B cell (primary cell): ENCODE measurements around the gene CAPN9. TPM values are rescaled to one million over a fixed set of nuclear protein-coding genes. Genes with fewer than 3 reads are reported as not detected.

Experiments
- ATAC-seq: fragments of 200-7000 bp; cut with Tn5 transposase; one replicate; pipeline ENCODE4 v1.10.0; 2021; ENCODE audit warnings: low read depth, mild to moderate bottlenecking, moderate number of reproducible peaks, moderate library complexity
- CTCF ChIA-PET: fragments of 350-600 bp; sonication (Branson Sonifier 250); formaldehyde crosslinking; loops from one replicate; lab custom pipeline; 2021; ENCODE audit warnings: antibody characterized with exemption, inconsistent platforms; lab: Charles Lee
- POLR2A ChIA-PET: fragments of 350-600 bp; sonication (Branson Sonifier 250); formaldehyde crosslinking; loops from one replicate; lab custom pipeline; 2021; ENCODE audit warnings: antibody characterized with exemption; lab: Charles Lee
- DNase-seq: peaks from one replicate; pipeline ENCODE4 v3.0.0; 2013
- H2AFZ ChIP-seq: 2 replicates; pipeline ENCODE4 v1.6.1; 2012; ENCODE audit warnings: mild to moderate bottlenecking, low read depth, low read length; ENCODE audit not compliant: insufficient read depth, poor library complexity, severe bottlenecking
- H3K27ac ChIP-seq, 2 donors: 1 replicate in 1 of 2; 2 replicates in 1 of 2; pipeline ENCODE4 v1.5.1; 2012 to 2013; ENCODE audit warnings: low read length in 2 of 2, mild to moderate bottlenecking in 2 of 2, moderate library complexity in 1 of 2
- H3K27me3 ChIP-seq, 4 experiments: fragments of 200-600 bp in 1 of 4; sonication (generic) in 1 of 4; replicated peaks in 1 of 4; 1 replicate in 2 of 4; 2 replicates in 2 of 4; pipeline versions ENCODE4 v1.6.1 to v1.7.0; 2013 to 2016; ENCODE audit warnings: low read length in 3 of 4, mild to moderate bottlenecking in 2 of 4, mixed read lengths in 1 of 4, moderate library complexity in 1 of 4; ENCODE audit not compliant: insufficient read depth in 4 of 4, control insufficient read depth in 3 of 4; ENCODE audit errors: control extremely low read depth in 1 of 4
- H3K36me3 ChIP-seq, 2 experiments: replicated peaks in 1 of 2; 1 replicate in 1 of 2; 2 replicates in 1 of 2; pipeline versions ENCODE4 v1.6.1 to v1.7.1; 2013; ENCODE audit warnings: low read length in 1 of 2; ENCODE audit not compliant: insufficient read depth in 2 of 2, control insufficient read depth in 1 of 2; ENCODE audit errors: control extremely low read depth in 1 of 2, extremely low read depth in 1 of 2
- H3K4me1 ChIP-seq, 2 donors: fragments of 200-600 bp in 1 of 2; sonication (generic) in 1 of 2; 1 replicate in 1 of 2; 2 replicates in 1 of 2; pipeline versions ENCODE4 v1.5.1 to v1.6.1; 2013 to 2017; ENCODE audit warnings: low read length in 2 of 2; ENCODE audit not compliant: control insufficient read depth in 2 of 2, insufficient read depth in 2 of 2
- H3K4me2 ChIP-seq: replicated peaks from 2 replicates; pipeline ENCODE3; 2012; ENCODE audit warnings: mild to moderate bottlenecking, low read depth, low read length; ENCODE audit not compliant: poor library complexity, severe bottlenecking
- H3K4me3 ChIP-seq, 5 experiments: fragments of 200-600 bp in 1 of 5; sonication (generic) in 1 of 5; 1 replicate in 3 of 5; 2 replicates in 2 of 5; pipeline versions ENCODE4 v1.5.1 to v1.7.0; 2011 to 2016; ENCODE audit warnings: low read length in 4 of 5, mild to moderate bottlenecking in 4 of 5, low read depth in 2 of 5, control low read depth in 1 of 5, moderate library complexity in 1 of 5; ENCODE audit not compliant: insufficient read depth in 1 of 5; ENCODE audit errors: control extremely low read depth in 1 of 5, extremely low read depth in 1 of 5
- H3K79me2 ChIP-seq: fragments of 200-600 bp; sonication (generic); one replicate; pipeline ENCODE4 v1.6.0; 2016; ENCODE audit warnings: low read length; ENCODE audit not compliant: control insufficient read depth, insufficient read depth
- H3K9ac ChIP-seq: fragments of 200-600 bp; sonication (generic); 2 replicates; pipeline ENCODE4 v1.6.1; 2017; ENCODE audit warnings: mild to moderate bottlenecking, low read length, moderate library complexity
- H3K9me3 ChIP-seq, 3 donors: one replicate each; pipeline versions ENCODE4 v1.6.1 to v1.7.1; 2013; ENCODE audit warnings: low read length in 2 of 3; ENCODE audit not compliant: control insufficient read depth in 2 of 3, insufficient read depth in 1 of 3; ENCODE audit errors: control extremely low read depth in 1 of 3
- H4K20me1 ChIP-seq: 2 replicates; pipeline ENCODE4 v1.6.0; 2012; ENCODE audit warnings: mild to moderate bottlenecking, low read length; ENCODE audit not compliant: insufficient read depth, control insufficient read depth, poor library complexity, severe bottlenecking
- H3K27ac Mint-ChIP-seq: one replicate; pipeline ENCODE4 v1.8.0; 2021; ENCODE audit warnings: mixed read lengths
- H3K27me3 Mint-ChIP-seq: one replicate; pipeline ENCODE4 v1.8.0; 2021; ENCODE audit warnings: mixed read lengths
- H3K4me1 Mint-ChIP-seq: one replicate; pipeline ENCODE4 v1.8.0; 2021; ENCODE audit warnings: mixed read lengths
- H3K4me3 Mint-ChIP-seq: one replicate; pipeline ENCODE4 v1.8.0; 2021; ENCODE audit warnings: mixed read lengths
- H3K9me3 Mint-ChIP-seq: one replicate; pipeline ENCODE4 v1.8.0; 2022; ENCODE audit warnings: mixed read lengths; ENCODE audit not compliant: insufficient read depth
- CTCF ChIP-seq: fragments of 200-600 bp; IDR thresholded peaks from one replicate; pipeline ENCODE4 v1.8.0; 2022; ENCODE audit warnings: antibody characterized with exemption, mild to moderate bottlenecking
- EZH2 ChIP-seq: IDR thresholded peaks from 2 replicates; pipeline ENCODE4 v1.6.1; 2012; ENCODE audit warnings: borderline replicate concordance, low read depth, mild to moderate bottlenecking, moderate library complexity, low read length; ENCODE audit not compliant: insufficient read depth, poor library complexity, severe bottlenecking
- WGBS: methylation state at CpG from one replicate; pipeline ENCODE4 v1.1.5; 2013; ENCODE audit warnings: missing lambda C conversion rate; ENCODE audit not compliant: insufficient coverage; 5-methylcytosine and 5-hydroxymethylcytosine counted together
- intact Hi-C: fragments of 100-400 bp; cut with micrococcal nuclease; formaldehyde crosslinking; loops from one replicate; pipeline ENCODE4 v1.10.0; 2022
- polyA plus RNA-seq: library from polyadenylated mRNA; depleted of rRNA; stranded (reverse); fragments of >200 nt; gene quantifications from 2 replicates; pipeline ENCODE4 v1.2.3, GENCODE V29; 2012
- total RNA-seq, 2 donors: library from RNA; stranded (reverse); fragments of 120-200 nt in 1 of 2; gene quantifications; 1 replicate in 1 of 2; 2 replicates in 1 of 2; pipeline versions ENCODE4 v1.2.3 to v1.2.4, GENCODE V29; 2013 to 2022

The CAPN9 gene
- total and polyA plus RNA-seq, 2 donors (not counting 1 experiment from before 2014, with no cell fraction given), result not detected

- WGBS, result 98% methylated on average over 5 of the region's 9 CpGs
- ChIA-PET CTCF (no interaction called here), POLR2A (no interaction called here)
- Mint-ChIP-seq H3K27ac (no peak overlapping the region), H3K27me3 (peaks cover 9% of the 10 kb centered on the region), H3K9me3 (peaks cover 4% of the 10 kb centered on the region), H3K4me3 (no peak overlapping the region), H3K4me1 (no peaks in the 10 kb centered on the region)
- Histone ChIP-seq H3K4me2 (no peak overlapping the region), H3K27ac (no peak overlapping the region), H3K79me2 (no peaks in the 10 kb centered on the region), H3K9me3 (peaks cover 0 to 4% (median 0%) of the 10 kb centered on the region in 3 donors), H3K4me3 (no peak overlapping the region), H2AFZ (no peak overlapping the region), H4K20me1 (no peaks in the 10 kb centered on the region), H3K36me3 (no peaks in the 10 kb centered on the region), H3K9ac (no peak overlapping the region), H3K27me3 (no peaks in the 10 kb centered on the region), H3K4me1 (no peaks in the 10 kb centered on the region)
- DNase-seq (no peak), ATAC-seq (no peak)
- intact Hi-C loops, result no loop called here
- no peak for TF ChIP-seq EZH2
- no peak for TF ChIP-seq CTCF
Measured at GRCh38 chr1:230826166-230826875, 79.1 kb downstream of the CAPN9 start.

- ChIA-PET CTCF (no interaction called here), POLR2A (no interaction called here)
- Mint-ChIP-seq H3K27me3 (peaks cover 12% of the 10 kb centered on the region), H3K9me3 (peaks cover 9% of the 10 kb centered on the region), H3K27ac (no peak overlapping the region), H3K4me3 (no peak overlapping the region), H3K4me1 (no peaks in the 10 kb centered on the region)
- H4K20me1 ChIP-seq, result no peaks in the 10 kb centered on the region
- no peak for TF ChIP-seq CTCF
- no peak for TF ChIP-seq EZH2
- H3K27me3 ChIP-seq, result no peaks in the 10 kb centered on the region
- H3K36me3 ChIP-seq, result no peaks in the 10 kb centered on the region
- no peaks in the 10 kb centered on the region for H3K79me2 ChIP-seq
- H3K9me3 ChIP-seq, result peaks cover 0 to 5% (median 0%) of the 10 kb centered on the region in 3 donors
- no peak overlapping the region for H3K4me3 ChIP-seq
- DNase-seq (no peak), ATAC-seq (no peak)
- H2AFZ ChIP-seq, result no peak overlapping the region
- no peak overlapping the region for H3K27ac ChIP-seq
- no peak overlapping the region for H3K4me2 ChIP-seq
- H3K9ac ChIP-seq, result no peak overlapping the region
- H3K4me1 ChIP-seq, result no peaks in the 10 kb centered on the region
- 84% methylated on average over 7 of the region's 7 CpGs for WGBS
- intact Hi-C loops, result no loop called here
Measured at GRCh38 chr1:230827081-230827681, 80.0 kb downstream of the CAPN9 start.
